Measurements from ENCODE around the gene FARP2.
A peak's percentile ranks its signal among the peaks of the same experiment; 100 is the strongest.

The FARP2 gene

GRCh38 chr2:241325257-241325656, 30.8 kb upstream of the FARP2 start:
- DNase-seq (ENCODE audit: low read depth, low spot score), result no peak

GRCh38 chr2:241329669-241330615, 26.1 kb upstream of the FARP2 start:
- DNase-seq (ENCODE audit: low read depth, low spot score), result no peak

- no peak for DNase-seq (ENCODE audit: low read depth, low spot score)
Observed at GRCh38 chr2:241330616-241330981, 25.5 kb upstream of the FARP2 start.

- no peak for DNase-seq (ENCODE audit: low read depth, low spot score)
Observed at GRCh38 chr2:241334813-241335212, 21.3 kb upstream of the FARP2 start.

- DNase-seq (ENCODE audit: low read depth, low spot score), result no peak
Observed at GRCh38 chr2:241339839-241340630, 16.1 kb upstream of the FARP2 start.

GRCh38 chr2:241340631-241341163, 15.4 kb upstream of the FARP2 start:
- no peak for DNase-seq (ENCODE audit: low read depth, low spot score)

- no peak for DNase-seq (ENCODE audit: low read depth, low spot score)
Observed at GRCh38 chr2:241344925-241345651, 11.0 kb upstream of the FARP2 start.

GRCh38 chr2:241349941-241350340, 6.1 kb upstream of the FARP2 start:
- no peak for DNase-seq (ENCODE audit: low read depth, low spot score)

GRCh38 chr2:241350530-241350877, 5.6 kb upstream of the FARP2 start:
- no peak for DNase-seq (ENCODE audit: low read depth, low spot score)

GRCh38 chr2:241350878-241351639, 5.0 kb upstream of the FARP2 start:
- DNase-seq (ENCODE audit: low read depth, low spot score), result no peak

GRCh38 chr2:241351640-241352031, 4.4 kb upstream of the FARP2 start:
- DNase-seq (ENCODE audit: low read depth, low spot score), result no peak

GRCh38 chr2:241352227-241352626, 3.9 kb upstream of the FARP2 start:
- no peak for DNase-seq (ENCODE audit: low read depth, low spot score)

GRCh38 chr2:241354668-241355658, 1.1 kb upstream of the FARP2 start:
- DNase-seq (ENCODE audit: low read depth, low spot score), result peak; percentile 5

GRCh38 chr2:241356871-241357260, 781 bp downstream of the FARP2 start:
- DNase-seq (ENCODE audit: low read depth, low spot score), result no peak

GRCh38 chr2:241357531-241357930, 1.4 kb downstream of the FARP2 start:
- DNase-seq (ENCODE audit: low read depth, low spot score), result no peak

GRCh38 chr2:241358470-241358869, 2.4 kb downstream of the FARP2 start:
- no peak for DNase-seq (ENCODE audit: low read depth, low spot score)

- no peak for DNase-seq (ENCODE audit: low read depth, low spot score)
Observed at GRCh38 chr2:241359481-241360045, 3.5 kb downstream of the FARP2 start.

GRCh38 chr2:241363426-241363825, 7.3 kb downstream of the FARP2 start:
- no peak for DNase-seq (ENCODE audit: low read depth, low spot score)

GRCh38 chr2:241364781-241365180, 8.7 kb downstream of the FARP2 start:
- DNase-seq (ENCODE audit: low read depth, low spot score), result no peak

GRCh38 chr2:241366678-241367077, 10.6 kb downstream of the FARP2 start:
- no peak for DNase-seq (ENCODE audit: low read depth, low spot score)

Data from activated naive CD8-positive, alpha-beta T cell treated with anti-CD3 and anti-CD28 coated beads, Interleukin-2, amount 50 U/mL, for 16 hours (primary cell).